Measurements from ENCODE around the gene NNAT. TPM values are rescaled to one million over a fixed set of nuclear protein-coding genes. Genes with fewer than 3 reads are reported as not detected.

NNAT gene
- 0.23 TPM in 1 of 2 replicates, not detected in the other for total RNA-seq (ENCODE audit: low replicate concordance)

DNA sequence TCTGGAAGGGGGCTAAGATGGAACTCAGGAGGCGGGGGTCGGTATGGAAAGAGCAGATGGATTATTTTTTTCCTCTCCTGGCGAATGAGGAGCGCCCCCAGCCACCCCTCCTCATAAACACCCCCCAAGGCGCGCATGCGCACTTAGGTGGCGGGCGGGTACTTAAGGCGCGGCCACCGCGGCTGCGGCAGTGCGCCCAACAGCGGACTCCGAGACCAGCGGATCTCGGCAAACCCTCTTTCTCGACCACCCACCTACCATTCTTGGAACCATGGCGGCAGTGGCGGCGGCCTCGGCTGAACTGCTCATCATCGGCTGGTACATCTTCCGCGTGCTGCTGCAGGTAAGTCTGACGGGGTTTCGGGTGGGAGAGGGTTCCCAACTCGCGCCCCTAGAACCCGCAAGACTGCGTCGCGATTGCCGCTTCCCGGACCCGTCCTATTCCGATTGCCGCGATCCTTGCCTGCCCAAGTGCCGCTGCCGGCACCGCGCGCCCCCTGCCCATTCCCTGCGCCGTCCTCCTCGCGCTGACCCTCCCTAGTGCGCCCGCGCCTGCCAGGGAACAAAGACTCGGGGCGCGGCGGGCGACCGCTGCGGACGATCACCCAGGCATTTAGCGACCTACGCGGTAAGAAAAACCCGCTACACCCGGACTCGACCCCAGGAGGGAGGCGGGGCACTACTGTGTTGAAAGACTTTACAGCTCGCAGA is at the start of gene NNAT:
Gene NNAT (plus strand): TSS at position 190 of the 711 bp plus-strand sequence. CDS start 82 bp downstream, at position 272.

DNA sequence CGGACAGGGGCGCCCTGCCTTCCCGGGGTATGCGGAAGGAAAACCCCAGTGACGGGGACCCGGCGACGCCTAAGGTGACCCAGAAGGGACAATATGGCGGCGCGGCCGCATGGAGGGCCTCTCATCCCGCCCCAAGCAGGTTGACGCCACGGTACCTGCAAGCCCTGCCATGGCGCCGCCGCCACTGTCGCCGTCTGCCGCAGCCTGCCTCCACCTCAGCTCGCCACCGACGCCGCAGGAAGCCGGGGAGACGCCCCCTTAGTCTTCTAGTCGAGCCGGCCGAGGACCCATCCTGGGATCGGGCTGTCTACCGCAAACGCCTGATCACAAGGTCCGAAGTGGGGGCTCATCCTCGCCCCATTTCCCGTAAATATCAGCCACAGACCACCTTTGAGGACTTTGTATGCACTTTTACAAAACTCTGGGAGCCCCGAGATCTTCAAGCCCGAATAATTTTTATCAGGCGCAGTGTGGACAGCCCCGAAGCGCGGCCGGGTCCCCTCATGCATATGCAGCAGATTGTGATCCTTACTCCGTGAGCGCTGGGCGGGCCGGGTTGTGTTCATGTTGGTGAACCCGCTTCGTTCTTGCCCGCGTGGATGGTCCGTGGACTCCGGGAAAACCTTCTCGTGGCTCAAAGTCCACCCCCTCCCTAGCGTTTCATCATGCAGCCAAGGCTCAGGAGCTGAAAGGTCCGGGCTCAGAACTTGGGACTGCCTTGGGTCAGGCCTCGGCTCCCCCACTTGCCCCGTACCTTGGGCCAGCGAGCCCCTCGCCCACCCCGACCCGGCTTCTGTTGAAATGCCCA is 6.8 kb downstream of the NNAT start, which contains the start of gene BLCAP:
Gene BLCAP (minus strand): TSS at position 239 of the 808 bp plus-strand sequence. CDS start 8,702 bp downstream, outside the sequence.

Other genes with a start within 250 kb of the NNAT start
- gene MANBAL, start 231.6 kb upstream of the NNAT start, total RNA-seq (ENCODE audit: low replicate concordance): 15.8 and 18.9 TPM in 2 replicates
- 11.4 and 21.4 TPM in 2 replicates for gene SRC, start 175.1 kb upstream of the NNAT start, total RNA-seq (ENCODE audit: low replicate concordance)
- gene BLCAP, start 6.6 kb downstream of the NNAT start, total RNA-seq (ENCODE audit: low replicate concordance): 24.7 and 27.0 TPM in 2 replicates
- 28.9 and 32.9 TPM in 2 replicates for gene CTNNBL1, start 172.8 kb downstream of the NNAT start, total RNA-seq (ENCODE audit: low replicate concordance)

Data from smooth muscle cell of the coronary artery (primary cell).